GM12878 (cell line): Measurements from ENCODE around the gene PSMG3. TPM values are rescaled to one million over a fixed set of nuclear protein-coding genes. Genes with fewer than 3 reads are reported as not detected.

ENCODE experiments used
- ATAC-seq: fragments of 200-7000 bp; cut with Tn5 transposase; 3 replicates; pipeline ENCODE4 v1.9.1; 2020; ENCODE audit warnings: mild to moderate bottlenecking, moderate library complexity
- BruUV-seq: library from RNA; stranded (reverse); fragments of 400-500 nt; replicated peaks from 2 replicates; lab custom pipeline; 2021; lab: Mats Ljungman, UMichigan
- CTCF ChIA-PET: fragments of 300-600 bp; sonication (Branson Sonifier 250); formaldehyde crosslinking; extraction: SDS; loops from one replicate; lab custom pipeline; 2021; ENCODE audit warnings: inconsistent platforms; lab: Yijun Ruan, JAX
- POLR2A ChIA-PET: fragments of 350-600 bp; formaldehyde crosslinking; extraction: SDS; loops from one replicate; lab custom pipeline; 2021; ENCODE audit warnings: inconsistent platforms; lab: Charles Lee
- RAD21 ChIA-PET: fragments of 300-600 bp; sonication (Branson Sonifier 250); formaldehyde crosslinking; loops from one replicate; lab custom pipeline; 2023; ENCODE audit warnings: antibody characterized with exemption; ENCODE audit not compliant: unreplicated experiment; lab: Charles Lee
- SMC1A ChIA-PET: fragments of 300-600 bp; sonication (Branson Sonifier 250); formaldehyde crosslinking; loops from one replicate; lab custom pipeline; 2023; ENCODE audit not compliant: unreplicated experiment, uncharacterized antibody; lab: Charles Lee
- DNase-seq: peaks from one replicate; pipeline ENCODE4 v3.0.0-alpha.2; 2011; ENCODE audit warnings: low read depth, low spot score
- FAIRE-seq: peaks from 3 replicates; lab custom pipeline; 2011; peaks lifted over from hg19 to GRCh38; lab: Jason Lieb, UNC
- H2AFZ ChIP-seq: 2 replicates; pipeline ENCODE4 v1.6.0; 2011; ENCODE audit warnings: low read depth, low read length, control low read depth; ENCODE audit not compliant: control insufficient read depth
- H3K27ac ChIP-seq: 2 replicates; pipeline ENCODE4 v1.5.1; 2011; ENCODE audit warnings: control low read depth; ENCODE audit not compliant: control insufficient read depth, insufficient read depth
- H3K27me3 ChIP-seq, 2 experiments: replicated peaks in 1 of 2; 2 replicates each; pipeline versions ENCODE4 v1.6.0 to v1.6.1; 2011; ENCODE audit warnings: low read length in 1 of 2; ENCODE audit not compliant: control insufficient read depth in 2 of 2, insufficient read depth in 2 of 2
- H3K36me3 ChIP-seq, 2 experiments: 2 replicates each; pipeline ENCODE4 v1.5.1; 2011; ENCODE audit warnings: low read length in 1 of 2; ENCODE audit not compliant: control insufficient read depth in 2 of 2, insufficient read depth in 2 of 2
- H3K4me1 ChIP-seq: 2 replicates; pipeline ENCODE4 v1.6.1; 2011; ENCODE audit warnings: mild to moderate bottlenecking, low read length, moderate library complexity, mixed read lengths; ENCODE audit not compliant: control insufficient read depth, insufficient read depth
- H3K4me2 ChIP-seq: 2 replicates; pipeline ENCODE4 v1.6.0; 2011; ENCODE audit warnings: control low read depth; ENCODE audit not compliant: control insufficient read depth, insufficient read depth
- H3K4me3 ChIP-seq: fragments of 200-600 bp; sonication (generic); 2 replicates; pipeline ENCODE4 v1.5.1; 2016
- H3K79me2 ChIP-seq: 2 replicates; pipeline ENCODE4 v1.6.0; 2011; ENCODE audit warnings: low read length; ENCODE audit not compliant: control insufficient read depth, insufficient read depth
- H3K9ac ChIP-seq: 2 replicates; pipeline ENCODE4 v1.8.0; 2011; ENCODE audit warnings: low read length, control low read depth, mixed read lengths; ENCODE audit not compliant: control insufficient read depth, insufficient read depth
- H3K9me3 ChIP-seq: replicated peaks from 3 replicates; pipeline ENCODE4 v1.5.1; 2011; ENCODE audit warnings: mild to moderate bottlenecking, low read length; ENCODE audit not compliant: control insufficient read depth, insufficient read depth
- H4K20me1 ChIP-seq: 2 replicates; pipeline ENCODE4 v1.6.0; 2011; ENCODE audit not compliant: control insufficient read depth, insufficient read depth
- BACH1 ChIP-seq: fragments of 450-650 bp; IDR thresholded peaks from 2 replicates; pipeline ENCODE4 v1.6.1; 2017; ENCODE audit warnings: mild to moderate bottlenecking, borderline replicate concordance
- IKZF2 ChIP-seq, 2 experiments: fragments of 450-650 bp; IDR thresholded peaks; 2 replicates each; pipeline ENCODE4 v1.6.1; 2017; ENCODE audit warnings: mild to moderate bottlenecking in 2 of 2, moderate library complexity in 2 of 2
- KDM1A ChIP-seq: fragments of 200-600 bp; sonication (generic); IDR thresholded peaks from 2 replicates; pipeline ENCODE4 v1.6.1; 2016; ENCODE audit warnings: borderline replicate concordance
- MTA2 ChIP-seq: fragments of 450-650 bp; IDR thresholded peaks from 2 replicates; pipeline ENCODE4 v1.6.1; 2016; ENCODE audit warnings: low read depth, mild to moderate bottlenecking, moderate library complexity
- MXI1 ChIP-seq: fragments of 150-350 bp; IDR thresholded peaks from 2 replicates; pipeline ENCODE4 v1.6.1; 2011; ENCODE audit warnings: low read depth, mild to moderate bottlenecking, inconsistent platforms, low read length, improper control_type of control experiment
- MYB ChIP-seq: fragments of 150-350 bp; IDR thresholded peaks from 2 replicates; pipeline ENCODE4 v1.6.1; 2014; ENCODE audit warnings: mild to moderate bottlenecking, low read depth, low read length, borderline replicate concordance
- NFYB ChIP-seq: IDR thresholded peaks from 2 replicates; pipeline ENCODE4 v1.6.1; 2011; ENCODE audit warnings: low read depth, mild to moderate bottlenecking, low read length, improper control_type of control experiment, moderate library complexity; ENCODE audit not compliant: insufficient read depth
- POLR2AphosphoS2 ChIP-seq: IDR thresholded peaks from 2 replicates; pipeline ENCODE4 v1.6.1; 2011; ENCODE audit warnings: low read depth, mild to moderate bottlenecking, low read length, improper control_type of control experiment, moderate library complexity
- POLR2AphosphoS5 ChIP-seq: IDR thresholded peaks from 2 replicates; pipeline ENCODE4 v1.6.1; 2011; ENCODE audit warnings: mild to moderate bottlenecking, low read length, inconsistent platforms
- STAT1 ChIP-seq: fragments of 450-650 bp; conservative IDR thresholded peaks from 2 replicates; pipeline ENCODE4 v1.6.1; 2014; ENCODE audit warnings: antibody characterized with exemption, mild to moderate bottlenecking
- TCF12 ChIP-seq: IDR thresholded peaks from 2 replicates; pipeline ENCODE4 v1.6.1; 2011; ENCODE audit warnings: low read depth, mild to moderate bottlenecking, low read length
- TCF7 ChIP-seq: IDR thresholded peaks from 2 replicates; pipeline ENCODE4 v1.6.1; 2014; ENCODE audit warnings: antibody characterized with exemption, borderline replicate concordance
- WGBS: methylation state at CpG from one replicate; pipeline ENCODE4 v1.1.6; 2016; ENCODE audit warnings: low lambda C conversion rate; ENCODE audit not compliant: insufficient replicate concordance, insufficient coverage; ENCODE audit errors: missing lambda C conversion rate; 5-methylcytosine and 5-hydroxymethylcytosine counted together
- in situ Hi-C: fragments of 300-500 bp; cut with MboI; formaldehyde crosslinking; loops from 9 replicates; pipeline ENCODE4 v1.14.3; 2018; ENCODE audit warnings: mixed read lengths
- intact Hi-C: fragments of 100-400 bp; cut with micrococcal nuclease; formaldehyde crosslinking; loops from one replicate; pipeline ENCODE4 v1.14.2; 2022; ENCODE audit not compliant: unreplicated experiment
- polyA plus RNA-seq, 11 experiments: library from polyadenylated mRNA; depleted of rRNA in 4 of 11; unstranded in 6 of 11; stranded (reverse) in 5 of 11; fragments of >200 nt; fragmentation: Nextera tagmentation in 4 of 11; fragmentation: Illumina TruSeq in 1 of 11; extraction: Ambion mirVana in 4 of 11; extraction: Trizol in 1 of 11; gene quantifications; 1 replicate in 1 of 11; 2 replicates in 10 of 11; pipeline versions ENCODE4 v1.2.1 to v1.2.3, GENCODE V29; 2011 to 2016; ENCODE audit warnings: inconsistent platforms in 2 of 11, missing spikeins in 2 of 11, low read depth in 1 of 11
- total RNA-seq, 4 experiments: library from RNA; depleted of rRNA in 3 of 4; stranded (reverse); fragments of >200 nt in 3 of 4; fragmentation: Illumina TruSeq in 1 of 4; extraction: Trizol in 1 of 4; gene quantifications; 2 replicates each; pipeline versions ENCODE4 v1.2.1 to v1.2.3, GENCODE V29; 2013 to 2021
- TF ChIP-seq, protein P1 (sequence below): fragments of 450-650 bp; IDR thresholded peaks from 2 replicates; pipeline ENCODE4 v1.6.1; 2016; ENCODE audit warnings: mild to moderate bottlenecking, moderate library complexity, borderline replicate concordance
- TF ChIP-seq, protein P2 (sequence below): IDR thresholded peaks from 2 replicates; pipeline ENCODE4 v1.6.1; 2011; ENCODE audit warnings: low read depth, mild to moderate bottlenecking, low read length, moderate library complexity, borderline replicate concordance; ENCODE audit errors: extremely low read depth
- TF ChIP-seq, protein P3 (sequence below): fragments of 450-650 bp; IDR thresholded peaks from 2 replicates; pipeline ENCODE4 v1.6.1; 2017; ENCODE audit warnings: low read depth, mild to moderate bottlenecking, moderate library complexity

The PSMG3 gene
- total and polyA plus RNA-seq, 10 of the 15 experiments (the other 5 are each of a cell fraction or from before 2014, with no cell fraction given): 23.9 to 115 (median 60.6) TPM

GRCh38 chr7:1535701-1536454 lies 34.0 kb downstream of the PSMG3 start (continued):
- TF ChIP-seq, protein P1, sequence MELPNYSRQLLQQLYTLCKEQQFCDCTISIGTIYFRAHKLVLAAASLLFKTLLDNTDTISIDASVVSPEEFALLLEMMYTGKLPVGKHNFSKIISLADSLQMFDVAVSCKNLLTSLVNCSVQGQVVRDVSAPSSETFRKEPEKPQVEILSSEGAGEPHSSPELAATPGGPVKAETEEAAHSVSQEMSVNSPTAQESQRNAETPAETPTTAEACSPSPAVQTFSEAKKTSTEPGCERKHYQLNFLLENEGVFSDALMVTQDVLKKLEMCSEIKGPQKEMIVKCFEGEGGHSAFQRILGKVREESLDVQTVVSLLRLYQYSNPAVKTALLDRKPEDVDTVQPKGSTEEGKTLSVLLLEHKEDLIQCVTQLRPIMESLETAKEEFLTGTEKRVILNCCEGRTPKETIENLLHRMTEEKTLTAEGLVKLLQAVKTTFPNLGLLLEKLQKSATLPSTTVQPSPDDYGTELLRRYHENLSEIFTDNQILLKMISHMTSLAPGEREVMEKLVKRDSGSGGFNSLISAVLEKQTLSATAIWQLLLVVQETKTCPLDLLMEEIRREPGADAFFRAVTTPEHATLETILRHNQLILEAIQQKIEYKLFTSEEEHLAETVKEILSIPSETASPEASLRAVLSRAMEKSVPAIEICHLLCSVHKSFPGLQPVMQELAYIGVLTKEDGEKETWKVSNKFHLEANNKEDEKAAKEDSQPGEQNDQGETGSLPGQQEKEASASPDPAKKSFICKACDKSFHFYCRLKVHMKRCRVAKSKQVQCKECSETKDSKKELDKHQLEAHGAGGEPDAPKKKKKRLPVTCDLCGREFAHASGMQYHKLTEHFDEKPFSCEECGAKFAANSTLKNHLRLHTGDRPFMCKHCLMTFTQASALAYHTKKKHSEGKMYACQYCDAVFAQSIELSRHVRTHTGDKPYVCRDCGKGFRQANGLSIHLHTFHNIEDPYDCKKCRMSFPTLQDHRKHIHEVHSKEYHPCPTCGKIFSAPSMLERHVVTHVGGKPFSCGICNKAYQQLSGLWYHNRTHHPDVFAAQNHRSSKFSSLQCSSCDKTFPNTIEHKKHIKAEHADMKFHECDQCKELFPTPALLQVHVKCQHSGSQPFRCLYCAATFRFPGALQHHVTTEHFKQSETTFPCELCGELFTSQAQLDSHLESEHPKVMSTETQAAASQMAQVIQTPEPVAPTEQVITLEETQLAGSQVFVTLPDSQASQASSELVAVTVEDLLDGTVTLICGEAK: no peak

DNA sequence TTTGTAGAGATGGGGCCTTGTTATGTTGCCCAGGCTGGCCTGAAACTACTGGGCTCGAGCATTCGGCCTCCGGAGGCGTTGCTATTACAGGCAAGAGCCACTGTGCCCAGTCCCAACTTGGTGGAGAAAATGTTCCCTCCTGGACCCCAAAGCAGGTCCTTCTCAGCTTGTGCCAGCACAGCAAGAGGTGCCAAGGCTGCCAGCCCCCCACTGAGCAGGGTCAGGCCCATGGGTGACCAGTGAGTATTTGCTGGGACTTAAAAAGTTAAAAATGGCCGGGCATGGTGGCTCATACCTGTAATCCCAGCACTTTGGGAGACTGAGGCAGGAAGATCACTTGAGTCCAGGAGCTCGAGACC lies 34.8 kb downstream of the PSMG3 start:
- Histone ChIP-seq H3K9ac (no peak overlapping the region), H3K4me2 (no peak overlapping the region), H3K4me1 (peaks cover 13% of the 10 kb centered on the region), H3K4me3 (no peak overlapping the region), H3K9me3 (no peaks in the 10 kb centered on the region), H3K79me2 (peaks cover 43% of the 10 kb centered on the region), H4K20me1 (peaks cover 7% of the 10 kb centered on the region; the same call in 1 of the 2 replicates), H3K27ac (no peak overlapping the region), H3K36me3 (peaks cover 0 to 11% of the 10 kb centered on the region in 2 experiments; a peak in 2 of 4 replicates), H3K27me3 (no peaks in the 10 kb centered on the region), H2AFZ (no peak overlapping the region)
- ATAC-seq (no peak), DNase-seq (no peak), FAIRE-seq (no peak)
- no peak for TF ChIP-seq POLR2AphosphoS5
- no peak for TF ChIP-seq MTA2
- no peak for TF ChIP-seq KDM1A
- no peak for TF ChIP-seq POLR2AphosphoS2
- no peak for TF ChIP-seq STAT1
- no peak for TF ChIP-seq MXI1
- TF ChIP-seq, protein P2, sequence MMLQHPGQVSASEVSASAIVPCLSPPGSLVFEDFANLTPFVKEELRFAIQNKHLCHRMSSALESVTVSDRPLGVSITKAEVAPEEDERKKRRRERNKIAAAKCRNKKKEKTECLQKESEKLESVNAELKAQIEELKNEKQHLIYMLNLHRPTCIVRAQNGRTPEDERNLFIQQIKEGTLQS: no peak
- TF ChIP-seq BACH1: no peak
- TF ChIP-seq, protein P3, sequence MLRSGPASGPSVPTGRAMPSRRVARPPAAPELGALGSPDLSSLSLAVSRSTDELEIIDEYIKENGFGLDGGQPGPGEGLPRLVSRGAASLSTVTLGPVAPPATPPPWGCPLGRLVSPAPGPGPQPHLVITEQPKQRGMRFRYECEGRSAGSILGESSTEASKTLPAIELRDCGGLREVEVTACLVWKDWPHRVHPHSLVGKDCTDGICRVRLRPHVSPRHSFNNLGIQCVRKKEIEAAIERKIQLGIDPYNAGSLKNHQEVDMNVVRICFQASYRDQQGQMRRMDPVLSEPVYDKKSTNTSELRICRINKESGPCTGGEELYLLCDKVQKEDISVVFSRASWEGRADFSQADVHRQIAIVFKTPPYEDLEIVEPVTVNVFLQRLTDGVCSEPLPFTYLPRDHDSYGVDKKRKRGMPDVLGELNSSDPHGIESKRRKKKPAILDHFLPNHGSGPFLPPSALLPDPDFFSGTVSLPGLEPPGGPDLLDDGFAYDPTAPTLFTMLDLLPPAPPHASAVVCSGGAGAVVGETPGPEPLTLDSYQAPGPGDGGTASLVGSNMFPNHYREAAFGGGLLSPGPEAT: no peak
- no peak for TF ChIP-seq MYB
- TF ChIP-seq TCF12: no peak
- TF ChIP-seq NFYB: no peak
- no peak for TF ChIP-seq IKZF2 (IDR thresholded peaks at IDR 0.05)
- TF ChIP-seq TCF7: no peak
- in situ Hi-C loops: no loop called here
- intact Hi-C loops: no loop called here
- ChIA-PET POLR2A (interaction anchor here (1.1 kb wide), 1 partner anchor 32 kb away, joined by 3 read pairs; no protein-coding TSS in a partner anchor), SMC1A (no interaction called here), CTCF (no interaction called here), RAD21 (no interaction called here)
- no TSS peak for BruUV-seq
- 89% methylated on average over 6 of the region's 6 CpGs for WGBS
